Astrocyte of the spinal cord (primary cell): ENCODE results near the gene FAM110C.

Experiments used
- DNase-seq: peaks from one replicate; pipeline ENCODE4 v3.0.0; 2011; ENCODE audit warnings: low read depth, low spot score
- H3K4me3 ChIP-seq: 2 replicates; pipeline ENCODE4 v1.5.1; 2011; ENCODE audit warnings: low read depth, mild to moderate bottlenecking, low read length, moderate library complexity
- in situ Hi-C: cut with HindIII; loops from 2 replicates; pipeline ENCODE4 v1.10.0; 2017; ENCODE audit warnings: low sequenced_read_pairs
- TF ChIP-seq, protein P1 (sequence below): IDR thresholded peaks from 2 replicates; pipeline ENCODE4 v1.5.1; 2012; ENCODE audit warnings: low read depth, mild to moderate bottlenecking, low read length, inconsistent platforms

The FAM110C gene

DNA sequence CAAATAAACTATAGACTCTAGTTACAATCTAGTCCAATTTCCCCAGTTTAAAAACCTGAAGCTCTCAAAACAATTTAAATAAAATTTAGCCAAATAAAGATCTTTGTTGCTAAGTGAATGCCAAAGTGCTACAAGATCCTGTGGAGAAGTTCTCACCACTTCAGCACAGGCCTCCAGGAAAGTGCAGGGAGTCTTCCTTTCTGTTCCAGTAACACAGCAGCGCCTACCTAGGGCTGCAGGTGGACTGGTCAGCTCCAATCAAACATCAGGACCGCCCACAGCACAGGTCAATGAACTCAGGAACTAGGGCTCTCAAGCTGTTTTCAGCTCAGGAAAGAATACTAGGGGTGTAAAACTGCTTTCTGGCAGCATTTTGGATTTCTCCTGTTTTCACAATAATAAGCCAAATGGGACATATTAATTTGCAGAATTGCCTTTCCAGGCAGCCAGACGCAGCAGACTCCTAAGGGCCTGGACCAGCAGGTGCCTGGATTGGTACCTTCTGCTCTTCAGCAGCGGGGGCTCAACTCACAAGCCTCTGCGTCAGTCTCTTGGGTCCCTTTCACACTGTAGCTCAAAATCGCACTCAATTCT lies 1.5 kb downstream of the FAM110C start:
- DNase-seq: no peak
- in situ Hi-C loops: no loop called here
- TF ChIP-seq, protein P1, sequence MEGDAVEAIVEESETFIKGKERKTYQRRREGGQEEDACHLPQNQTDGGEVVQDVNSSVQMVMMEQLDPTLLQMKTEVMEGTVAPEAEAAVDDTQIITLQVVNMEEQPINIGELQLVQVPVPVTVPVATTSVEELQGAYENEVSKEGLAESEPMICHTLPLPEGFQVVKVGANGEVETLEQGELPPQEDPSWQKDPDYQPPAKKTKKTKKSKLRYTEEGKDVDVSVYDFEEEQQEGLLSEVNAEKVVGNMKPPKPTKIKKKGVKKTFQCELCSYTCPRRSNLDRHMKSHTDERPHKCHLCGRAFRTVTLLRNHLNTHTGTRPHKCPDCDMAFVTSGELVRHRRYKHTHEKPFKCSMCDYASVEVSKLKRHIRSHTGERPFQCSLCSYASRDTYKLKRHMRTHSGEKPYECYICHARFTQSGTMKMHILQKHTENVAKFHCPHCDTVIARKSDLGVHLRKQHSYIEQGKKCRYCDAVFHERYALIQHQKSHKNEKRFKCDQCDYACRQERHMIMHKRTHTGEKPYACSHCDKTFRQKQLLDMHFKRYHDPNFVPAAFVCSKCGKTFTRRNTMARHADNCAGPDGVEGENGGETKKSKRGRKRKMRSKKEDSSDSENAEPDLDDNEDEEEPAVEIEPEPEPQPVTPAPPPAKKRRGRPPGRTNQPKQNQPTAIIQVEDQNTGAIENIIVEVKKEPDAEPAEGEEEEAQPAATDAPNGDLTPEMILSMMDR: no peak
- no peak overlapping the region for H3K4me3 ChIP-seq

DNA sequence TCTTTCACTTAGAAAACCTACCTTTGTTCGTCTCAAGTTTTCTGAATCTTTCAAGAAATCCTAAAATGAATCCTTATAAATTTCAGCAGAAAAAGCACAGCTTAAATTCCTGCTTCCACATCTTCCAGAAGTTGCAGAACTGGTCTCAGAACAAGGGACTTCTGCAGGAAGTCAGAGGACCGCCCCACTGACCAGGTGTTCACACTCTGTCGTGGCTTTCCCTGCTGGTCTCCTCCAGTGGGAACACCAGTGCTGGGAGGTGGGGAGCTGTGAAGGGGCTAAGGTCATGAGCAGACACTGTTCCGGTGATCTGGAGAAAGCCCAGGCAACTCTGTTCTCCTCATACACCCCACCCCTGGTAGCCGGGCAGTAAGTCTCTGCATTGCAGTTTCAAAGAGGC lies 3.5 kb downstream of the FAM110C start:
- in situ Hi-C loops: no loop called here
- DNase-seq: no peak
- no peak overlapping the region for H3K4me3 ChIP-seq
- TF ChIP-seq, protein P1: no peak

DNA sequence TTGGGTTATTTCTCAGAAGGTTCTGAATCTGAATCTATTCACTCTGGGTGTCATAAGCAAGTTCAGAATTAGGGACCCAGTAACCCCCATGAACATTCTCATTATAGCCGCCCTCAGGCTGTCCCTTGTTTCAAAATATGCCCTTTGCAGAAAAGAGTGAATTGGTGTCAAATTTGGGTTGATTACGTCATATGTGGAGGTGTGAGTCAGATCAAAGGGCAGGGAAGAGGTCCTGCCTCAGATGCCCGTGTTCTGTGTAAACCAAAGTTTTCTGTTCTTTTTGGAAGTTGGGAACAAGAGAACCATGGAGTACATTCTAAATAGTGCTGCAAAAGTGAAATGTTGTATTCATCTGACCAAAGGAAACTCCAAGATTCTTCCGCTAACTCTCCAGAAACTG lies 5.8 kb downstream of the FAM110C start:
- H3K4me3 ChIP-seq: no peak overlapping the region
- in situ Hi-C loops: no loop called here
- TF ChIP-seq, protein P1: no peak
- DNase-seq: no peak

DNA sequence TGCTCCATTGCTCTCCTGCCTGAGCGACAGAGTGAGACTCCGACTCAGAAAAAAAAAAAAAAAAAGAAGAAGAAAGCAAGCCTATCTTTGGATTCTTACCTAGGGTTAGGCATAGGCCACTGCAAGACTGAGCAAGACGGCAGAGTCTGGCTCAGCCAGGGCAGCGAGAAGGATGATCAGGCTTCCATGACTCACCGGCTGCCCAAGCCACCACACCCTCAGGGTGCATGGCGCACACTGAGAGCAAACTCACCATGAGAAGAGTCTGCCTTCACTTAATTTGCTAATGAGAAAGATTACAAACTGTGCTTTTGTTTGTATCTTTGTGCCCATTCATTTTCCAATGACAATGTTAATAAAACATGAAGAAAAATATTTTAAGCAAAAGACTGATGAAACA lies 8.2 kb downstream of the FAM110C start:
- no peak overlapping the region for H3K4me3 ChIP-seq
- DNase-seq: no peak
- in situ Hi-C loops: no loop called here

DNA sequence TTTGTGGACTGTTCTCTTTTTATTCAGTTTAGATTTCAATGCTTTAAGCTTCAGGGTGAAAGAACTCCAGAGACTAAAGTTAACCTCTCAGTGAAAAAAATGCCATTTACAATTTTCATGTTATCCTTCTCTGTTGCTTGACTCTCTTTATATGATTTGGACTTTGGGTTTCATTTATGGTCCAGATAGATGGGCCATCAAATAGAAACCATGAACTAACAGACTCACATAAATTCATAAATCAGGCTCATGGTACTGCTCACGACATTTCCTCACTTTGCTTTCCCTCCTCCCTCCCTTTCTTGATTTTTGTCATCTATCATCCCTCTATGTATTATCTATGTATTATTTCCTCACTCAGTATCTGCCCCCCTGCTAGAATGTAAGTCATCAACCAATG lies 10.0 kb downstream of the FAM110C start:
- DNase-seq: no peak
- H3K4me3 ChIP-seq: no peak overlapping the region
- TF ChIP-seq, protein P1: no peak
- in situ Hi-C loops: no loop called here

More for the DNA sequence above, 8.2 kb downstream of the FAM110C start:
- TF ChIP-seq, protein P1: no peak

DNA sequence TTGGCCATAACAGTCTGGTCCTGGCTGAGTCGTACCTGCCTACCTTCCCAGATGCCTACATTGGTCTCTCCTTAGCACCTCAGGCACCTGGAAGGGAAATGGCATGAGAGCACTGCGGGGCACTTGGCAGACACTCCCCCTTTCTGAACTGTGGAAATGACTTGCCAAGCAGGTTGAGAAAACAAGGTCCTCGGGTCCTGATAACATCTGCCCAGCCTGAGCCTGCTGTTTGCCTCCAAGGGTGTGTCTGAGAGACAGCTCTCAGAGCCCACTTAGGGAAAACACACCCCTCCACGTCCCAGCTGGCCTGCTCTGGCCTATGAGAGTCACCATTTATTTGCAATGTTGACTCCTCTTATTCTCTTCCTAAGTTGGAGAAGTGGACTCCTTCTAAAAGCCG lies 10.5 kb downstream of the FAM110C start:
- in situ Hi-C loops: no loop called here
- TF ChIP-seq, protein P1: no peak
- no peak for DNase-seq

DNA sequence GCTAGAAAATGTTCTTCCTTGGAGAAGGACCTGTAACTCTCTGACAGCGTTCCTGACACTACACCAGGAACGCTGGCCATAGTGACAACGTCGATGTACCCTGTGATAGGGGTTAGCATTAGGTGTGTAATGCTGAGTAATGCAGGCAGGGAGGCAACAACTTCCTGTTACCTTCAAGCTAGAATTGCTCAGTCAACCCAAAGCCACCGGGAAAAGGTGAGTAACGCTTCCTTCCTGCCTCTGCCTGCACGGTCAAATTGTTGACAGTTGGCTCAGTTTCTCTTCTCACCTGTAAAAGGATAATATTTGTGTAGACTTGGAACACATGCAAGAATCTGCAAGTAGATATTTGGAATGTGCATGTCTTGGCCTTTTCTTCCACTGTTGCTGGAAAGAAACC lies 12.7 kb downstream of the FAM110C start:
- H3K4me3 ChIP-seq: no peak overlapping the region
- TF ChIP-seq, protein P1: no peak
- in situ Hi-C loops: no loop called here
- DNase-seq: no peak

More for the DNA sequence above, 10.5 kb downstream of the FAM110C start:
- H3K4me3 ChIP-seq: no peak overlapping the region
